RKO (cell line): ENCODE results near the gene GMCL2.
"Not testable (repeated sequence)": the region's sequence is repeated elsewhere in the genome, so short reads cannot be mapped to it uniquely, and the experiment has no call there.

Experiments
- DNase-seq: peaks from one replicate; pipeline ENCODE4 v3.0.0-alpha.2; 2016; ENCODE audit warnings: low spot score

GMCL2 gene

GRCh38 chr5:178206166-178207101 lies 19.3 kb upstream of the GMCL2 start:
- DNase-seq = peak; percentile 58

GRCh38 chr5:178205749-178206047 lies 18.5 kb upstream of the GMCL2 start:
- DNase-seq = no peak

GRCh38 chr5:178204935-178205748 lies 18.0 kb upstream of the GMCL2 start:
- DNase-seq = peak; percentile 86

GRCh38 chr5:178204182-178204934 lies 17.2 kb upstream of the GMCL2 start, which contains the start of gene HNRNPAB:
HNRNPAB (plus strand) TSS chr5:178204533; CDS start chr5:178204838, 305 bp downstream.
- peak; percentile 95 for DNase-seq

GRCh38 chr5:178203670-178204181 lies 16.6 kb upstream of the GMCL2 start:
- no peak for DNase-seq

GRCh38 chr5:178202541-178202940 lies 15.4 kb upstream of the GMCL2 start:
- DNase-seq = no peak

- no peak for DNase-seq
Measured at GRCh38 chr5:178201927-178202235, 14.7 kb upstream of the GMCL2 start.

GRCh38 chr5:178201221-178201926 lies 14.2 kb upstream of the GMCL2 start:
- DNase-seq = no peak

- no peak for DNase-seq
Measured at GRCh38 chr5:178199581-178200434, 12.6 kb upstream of the GMCL2 start.

- no peak for DNase-seq
Measured at GRCh38 chr5:178198706-178199105, 11.5 kb upstream of the GMCL2 start.

GRCh38 chr5:178198151-178198550 lies 11.0 kb upstream of the GMCL2 start:
- DNase-seq = not testable (repeated sequence)

- DNase-seq = no peak
Measured at GRCh38 chr5:178196986-178197385, 9.8 kb upstream of the GMCL2 start.

GRCh38 chr5:178196281-178196812 lies 9.2 kb upstream of the GMCL2 start:
- no peak for DNase-seq

- no peak for DNase-seq
Measured at GRCh38 chr5:178194026-178194425, 6.9 kb upstream of the GMCL2 start.

GRCh38 chr5:178193251-178193809 lies 6.2 kb upstream of the GMCL2 start:
- no peak for DNase-seq

- no peak for DNase-seq
Measured at GRCh38 chr5:178192787-178193186, 5.6 kb upstream of the GMCL2 start.

GRCh38 chr5:178192244-178192643 lies 5.1 kb upstream of the GMCL2 start:
- DNase-seq = no peak

- no peak for DNase-seq
Measured at GRCh38 chr5:178191661-178192060, 4.5 kb upstream of the GMCL2 start.

- no peak for DNase-seq
Measured at GRCh38 chr5:178189433-178189832, 2.3 kb upstream of the GMCL2 start.

GRCh38 chr5:178186427-178186826 lies 744 bp downstream of the GMCL2 start:
- DNase-seq = no peak
